ENCODE measurements around the gene MORN1. TPM values are rescaled to one million over a fixed set of nuclear protein-coding genes. Genes with fewer than 3 reads are reported as not detected.

MORN1 gene
- total RNA-seq, 1 experiment from 2014 or later: 47.8 TPM

- TF ChIP-seq EZH2 (IDR thresholded peaks at IDR 0.05; ENCODE audit: low read depth) (no peak), CTCF (conservative IDR thresholded peaks at IDR 0.05) (no peak)
- no peak for DNase-seq
- Histone ChIP-seq H2AFZ (no peak overlapping the region), H3K4me2 (no peak overlapping the region), H3K9me2 (ENCODE audit: insufficient read depth) (no peaks in the 10 kb centered on the region), H4K20me1 (ENCODE audit: insufficient read depth) (peaks cover 67% of the 10 kb centered on the region), H3K4me1 (replicated peaks; ENCODE audit: insufficient read depth) (no peaks in the 10 kb centered on the region), H3K36me3 (ENCODE audit: low read depth) (no peaks in the 10 kb centered on the region), H3K27ac (no peak overlapping the region), H3K27me3 (ENCODE audit: insufficient read depth, low read depth) (no peaks in the 10 kb centered on the region), H3K9me3 (ENCODE audit: insufficient read depth, low read depth) (no peaks in the 10 kb centered on the region), H3K79me2 (ENCODE audit: low read depth) (peaks cover 70% of the 10 kb centered on the region), H3K4me3 (no peak overlapping the region), H3F3A (ENCODE audit: insufficient read depth, low read depth) (0 out of 2 replicates have a peak, but pooled peaks cover 5% of the 10 kb centered on the region)
- no TSS peak for BruUV-seq (replicated peaks)
- intact Hi-C loops (cut with micrococcal nuclease; ENCODE audit: unreplicated experiment): no loop called here
- CTCF ChIA-PET: no interaction called here
- POLR2A ChIA-PET (ENCODE audit: unreplicated experiment): no interaction called here
These were observed 116.4 kb downstream of the MORN1 start for GRCh38 chr1:2274929-2275475.

DNA sequence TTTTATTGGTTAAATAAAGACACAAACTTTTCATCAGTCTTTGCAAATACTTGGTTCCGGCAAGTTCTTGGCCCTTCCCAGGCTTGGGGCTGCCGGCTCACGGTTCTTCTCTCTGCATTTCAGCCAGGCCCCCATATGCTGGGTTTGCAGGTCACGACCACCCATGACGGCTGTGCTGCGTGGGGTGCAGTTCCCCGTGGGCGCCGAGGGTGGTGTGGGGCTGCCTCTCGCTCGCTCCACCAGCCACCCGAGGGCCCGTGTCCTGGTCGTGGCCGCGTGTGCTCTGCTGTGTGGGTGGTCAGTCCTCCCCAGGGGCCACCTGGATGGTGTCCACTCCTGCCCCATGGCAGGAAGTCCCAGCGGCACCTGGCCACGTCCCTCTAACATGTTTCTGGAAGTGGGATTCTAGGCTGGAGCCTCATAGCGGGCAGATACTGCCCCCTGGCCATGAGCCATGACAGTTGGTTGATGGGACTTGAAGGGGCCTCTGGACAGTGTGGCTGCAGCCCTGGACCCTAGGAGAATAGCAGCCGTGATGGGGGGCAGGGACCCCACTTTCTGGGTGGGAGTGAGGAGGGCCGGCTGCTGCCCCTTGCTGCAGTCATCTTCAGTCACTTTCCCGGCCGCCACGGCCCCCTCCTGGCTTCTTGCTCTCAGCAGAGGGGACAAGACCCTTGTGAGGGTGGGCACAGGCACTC is 117.0 kb downstream of the MORN1 start:
- Histone ChIP-seq H3K27ac (no peak overlapping the region), H3K4me3 (no peak overlapping the region), H3K36me3 (ENCODE audit: low read depth) (no peaks in the 10 kb centered on the region), H2AFZ (no peak overlapping the region), H3K27me3 (ENCODE audit: insufficient read depth, low read depth) (no peaks in the 10 kb centered on the region), H3K4me2 (no peak overlapping the region), H3K9me3 (ENCODE audit: insufficient read depth, low read depth) (no peaks in the 10 kb centered on the region), H4K20me1 (ENCODE audit: insufficient read depth) (peaks cover 68% of the 10 kb centered on the region), H3K79me2 (ENCODE audit: low read depth) (peaks cover 73% of the 10 kb centered on the region), H3K4me1 (replicated peaks; ENCODE audit: insufficient read depth) (no peaks in the 10 kb centered on the region), H3K9me2 (ENCODE audit: insufficient read depth) (no peaks in the 10 kb centered on the region), H3F3A (ENCODE audit: insufficient read depth, low read depth) (no peaks in the 10 kb centered on the region)
- intact Hi-C loops (cut with micrococcal nuclease; ENCODE audit: unreplicated experiment): no loop called here
- DNase-seq: no peak
- TF ChIP-seq CTCF (conservative IDR thresholded peaks at IDR 0.05) (no peak), EZH2 (IDR thresholded peaks at IDR 0.05; ENCODE audit: low read depth) (no peak)
- CTCF ChIA-PET: no interaction called here
- POLR2A ChIA-PET (ENCODE audit: unreplicated experiment): no interaction called here
- no TSS peak for BruUV-seq (replicated peaks)

- H3K4me1 ChIP-seq (replicated peaks; ENCODE audit: insufficient read depth): no peaks in the 10 kb centered on the region
- CTCF ChIA-PET: no interaction called here
These were observed 117.8 kb downstream of the MORN1 start for GRCh38 chr1:2273401-2274090.

More at GRCh38 chr1:2273401-2274090, 117.8 kb downstream of the MORN1 start:
- Histone ChIP-seq H4K20me1 (ENCODE audit: insufficient read depth) (peaks cover 77% of the 10 kb centered on the region), H3K9me2 (ENCODE audit: insufficient read depth) (no peaks in the 10 kb centered on the region), H3K79me2 (ENCODE audit: low read depth) (peaks cover 82% of the 10 kb centered on the region), H3K27ac (no peak overlapping the region), H2AFZ (no peak overlapping the region), H3K4me3 (no peak overlapping the region), H3K4me2 (no peak overlapping the region), H3K9me3 (ENCODE audit: insufficient read depth, low read depth) (no peaks in the 10 kb centered on the region), H3K27me3 (ENCODE audit: insufficient read depth, low read depth) (no peaks in the 10 kb centered on the region), H3F3A (ENCODE audit: insufficient read depth, low read depth) (no peaks in the 10 kb centered on the region), H3K36me3 (ENCODE audit: low read depth) (no peaks in the 10 kb centered on the region)
- POLR2A ChIA-PET (ENCODE audit: unreplicated experiment): no interaction called here
- intact Hi-C loops (cut with micrococcal nuclease; ENCODE audit: unreplicated experiment): no loop called here
- DNase-seq: no peak
- TF ChIP-seq CTCF (conservative IDR thresholded peaks at IDR 0.05) (no peak), EZH2 (IDR thresholded peaks at IDR 0.05; ENCODE audit: low read depth) (no peak)
- BruUV-seq (replicated peaks): no TSS peak
